ENCODE measurements around the gene AHNAK. TPM values are rescaled to one million over a fixed set of nuclear protein-coding genes. Genes with fewer than 3 reads are reported as not detected.

AHNAK gene
- total and polyA plus RNA-seq, 8 donors, result 176 to 636 (median 219) TPM

DNA sequence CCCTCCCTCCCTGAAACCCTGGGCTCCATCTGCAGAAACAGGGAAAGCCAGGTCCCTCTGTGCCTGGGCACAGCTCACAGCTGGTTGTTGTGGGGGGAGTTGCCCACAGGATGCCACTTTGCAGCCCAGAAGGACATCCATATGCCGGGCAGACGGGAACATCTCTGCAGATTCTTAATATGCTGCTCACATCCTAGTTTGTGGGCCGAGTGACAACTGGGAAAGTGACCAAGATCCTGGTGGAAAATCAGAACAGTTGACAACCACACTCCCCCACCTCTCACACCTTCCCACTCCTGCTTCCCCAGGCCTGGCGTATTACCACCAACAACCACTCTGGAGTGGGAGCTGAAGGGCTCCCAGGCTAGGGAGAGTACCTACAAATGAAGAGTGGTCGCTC lies 135.1 kb downstream of the AHNAK start:
- no peaks in the 10 kb centered on the region for H3K4me1 ChIP-seq
- H3K4me3 ChIP-seq, result no peak overlapping the region
- intact Hi-C loops (cut with DNase I), result no loop called here
- TF ChIP-seq, protein P1, sequence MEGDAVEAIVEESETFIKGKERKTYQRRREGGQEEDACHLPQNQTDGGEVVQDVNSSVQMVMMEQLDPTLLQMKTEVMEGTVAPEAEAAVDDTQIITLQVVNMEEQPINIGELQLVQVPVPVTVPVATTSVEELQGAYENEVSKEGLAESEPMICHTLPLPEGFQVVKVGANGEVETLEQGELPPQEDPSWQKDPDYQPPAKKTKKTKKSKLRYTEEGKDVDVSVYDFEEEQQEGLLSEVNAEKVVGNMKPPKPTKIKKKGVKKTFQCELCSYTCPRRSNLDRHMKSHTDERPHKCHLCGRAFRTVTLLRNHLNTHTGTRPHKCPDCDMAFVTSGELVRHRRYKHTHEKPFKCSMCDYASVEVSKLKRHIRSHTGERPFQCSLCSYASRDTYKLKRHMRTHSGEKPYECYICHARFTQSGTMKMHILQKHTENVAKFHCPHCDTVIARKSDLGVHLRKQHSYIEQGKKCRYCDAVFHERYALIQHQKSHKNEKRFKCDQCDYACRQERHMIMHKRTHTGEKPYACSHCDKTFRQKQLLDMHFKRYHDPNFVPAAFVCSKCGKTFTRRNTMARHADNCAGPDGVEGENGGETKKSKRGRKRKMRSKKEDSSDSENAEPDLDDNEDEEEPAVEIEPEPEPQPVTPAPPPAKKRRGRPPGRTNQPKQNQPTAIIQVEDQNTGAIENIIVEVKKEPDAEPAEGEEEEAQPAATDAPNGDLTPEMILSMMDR (IDR thresholded peaks at IDR 0.05), result no peak
- no peak for DNase-seq
- no peaks in the 10 kb centered on the region for H3K9me3 ChIP-seq
- no peaks in the 10 kb centered on the region for H3K27me3 ChIP-seq
- no peaks in the 10 kb centered on the region for H3K36me3 ChIP-seq
- no peak overlapping the region for H3K27ac ChIP-seq
- no peak for ATAC-seq

DNA sequence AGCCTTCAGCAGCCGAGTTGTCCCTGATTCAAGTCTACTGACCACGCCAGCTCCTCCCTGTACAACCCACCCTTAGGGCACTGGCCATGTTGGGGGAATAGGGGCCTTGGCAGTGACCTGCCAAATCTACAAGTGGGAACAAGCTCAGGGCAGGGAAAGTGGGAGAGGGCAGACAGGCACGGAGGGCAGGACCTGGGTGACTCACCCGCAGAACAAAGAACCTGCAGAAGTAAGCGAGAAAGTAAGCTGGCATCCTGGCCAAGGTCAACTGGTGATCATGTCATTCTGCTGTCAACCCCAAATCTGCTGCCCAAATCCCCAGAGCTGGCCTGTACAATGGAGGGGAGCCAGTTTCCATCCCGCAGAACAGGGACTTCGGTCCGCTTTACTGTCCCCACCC lies 135.6 kb downstream of the AHNAK start:
- no peak overlapping the region for H3K4me3 ChIP-seq
- TF ChIP-seq, protein P1 (IDR thresholded peaks at IDR 0.05), result no peak
- intact Hi-C loops (cut with DNase I), result no loop called here
- no peaks in the 10 kb centered on the region for H3K9me3 ChIP-seq
- H3K4me1 ChIP-seq, result no peaks in the 10 kb centered on the region
- H3K27me3 ChIP-seq, result no peaks in the 10 kb centered on the region
- no peak overlapping the region for H3K27ac ChIP-seq
- DNase-seq (no peak), ATAC-seq (no peak)
- H3K36me3 ChIP-seq, result no peaks in the 10 kb centered on the region

DNA sequence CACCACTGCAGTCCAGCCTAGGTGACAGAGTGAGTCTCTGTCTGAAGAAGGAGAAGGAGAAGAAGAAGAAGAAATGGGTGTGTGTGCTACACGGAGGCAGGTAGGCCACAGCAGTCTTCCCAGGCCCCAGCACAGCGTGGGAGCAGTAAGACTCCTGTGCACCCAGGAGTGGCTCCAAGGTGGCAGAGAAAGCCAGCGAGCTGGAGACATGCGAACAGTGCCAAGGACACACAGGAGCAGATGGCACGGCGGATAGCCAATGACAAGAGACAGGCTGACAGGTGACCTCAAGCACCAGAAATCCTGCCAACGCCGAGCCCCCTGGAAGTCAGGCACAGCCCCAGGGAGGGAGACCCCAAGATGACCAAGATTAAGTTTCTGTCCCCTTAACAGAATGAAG lies 136.8 kb downstream of the AHNAK start:
- Histone ChIP-seq H3K4me1 (no peaks in the 10 kb centered on the region), H3K27me3 (no peaks in the 10 kb centered on the region), H3K36me3 (no peaks in the 10 kb centered on the region), H3K27ac (no peak overlapping the region), H3K4me3 (no peak overlapping the region), H3K9me3 (no peaks in the 10 kb centered on the region)
- intact Hi-C loops (cut with DNase I), result no loop called here
- TF ChIP-seq, protein P1 (IDR thresholded peaks at IDR 0.05), result no peak
- ATAC-seq (no peak), DNase-seq (no peak)

DNA sequence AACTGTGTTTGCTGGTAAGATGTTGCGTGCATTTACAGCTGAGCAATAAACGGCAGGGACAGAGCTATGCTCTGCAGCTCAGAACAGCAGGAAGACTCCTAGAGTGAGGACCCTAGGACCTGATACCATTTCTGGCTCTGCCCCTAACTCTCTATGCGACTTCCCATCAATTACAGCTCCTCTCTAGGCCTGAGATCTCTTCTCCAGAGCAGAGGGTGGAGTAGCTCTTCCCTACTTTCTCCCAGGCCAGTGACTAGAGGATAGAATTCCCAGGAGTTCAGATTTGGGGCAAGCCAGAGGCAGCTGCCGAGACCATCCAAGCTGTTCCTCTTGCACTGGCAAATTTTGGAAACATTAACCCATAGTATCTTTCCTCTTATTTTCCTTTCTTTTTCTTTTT lies 140.6 kb downstream of the AHNAK start:
- no peak overlapping the region for H3K27ac ChIP-seq
- DNase-seq, result no peak

DNA sequence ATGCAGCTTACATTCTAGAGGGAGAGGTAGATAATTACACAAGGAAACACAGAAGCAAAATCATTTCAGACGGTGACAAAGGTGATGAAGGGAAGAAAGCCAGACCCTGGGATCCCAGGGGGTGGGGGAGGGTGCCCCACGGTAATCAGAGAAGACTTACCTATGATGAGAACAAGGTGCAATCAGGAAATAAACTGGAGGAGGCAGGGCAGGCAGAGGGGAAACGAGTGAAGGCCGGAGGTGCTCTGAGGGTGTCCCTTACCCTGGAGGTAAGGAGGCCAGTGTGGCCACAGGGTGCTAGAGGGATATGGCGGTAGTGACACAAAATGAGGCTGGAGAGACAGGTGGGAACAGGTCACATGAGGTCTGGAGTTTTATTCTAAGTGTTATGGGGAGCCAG lies 141.7 kb downstream of the AHNAK start:
- ATAC-seq (no peak), DNase-seq (no peak)
- no peak overlapping the region for H3K27ac ChIP-seq
- no peaks in the 10 kb centered on the region for H3K9me3 ChIP-seq
- H3K36me3 ChIP-seq, result no peaks in the 10 kb centered on the region
- TF ChIP-seq, protein P1 (IDR thresholded peaks at IDR 0.05), result no peak
- no peak overlapping the region for H3K4me3 ChIP-seq
- peaks cover 15 to 17% of the 10 kb centered on the region in 2 donors for H3K4me1 ChIP-seq
- intact Hi-C loops (cut with DNase I), result no loop called here
- H3K27me3 ChIP-seq, result no peaks in the 10 kb centered on the region

More for the DNA sequence above, 140.6 kb downstream of the AHNAK start:
- Histone ChIP-seq H3K4me1 (peaks cover 11 to 15% of the 10 kb centered on the region in 2 donors), H3K36me3 (no peaks in the 10 kb centered on the region), H3K27me3 (no peaks in the 10 kb centered on the region), H3K4me3 (no peak overlapping the region), H3K9me3 (no peaks in the 10 kb centered on the region)
- ATAC-seq, result no peak
- TF ChIP-seq, protein P1 (IDR thresholded peaks at IDR 0.05), result no peak
- intact Hi-C loops (cut with DNase I), result no loop called here

All from left lung (tissue), 10 donors.